Mesangial cell (primary cell): ENCODE results near the gene RXRG. TPM values are rescaled to one million over a fixed set of nuclear protein-coding genes. Genes with fewer than 3 reads are reported as not detected.

Experiments
- total RNA-seq: library from RNA; depleted of rRNA; stranded (reverse); fragments of >200 nt; gene quantifications from 2 replicates; pipeline ENCODE4 v1.2.3, GENCODE V29; 2015

Gene RXRG
- total RNA-seq, result not detected in 2 replicates

GRCh38 chr1:165444897-165445370, at the start of gene RXRG:
TSS of gene RXRG (minus strand) at chr1:165445126. CDS start at chr1:165444893, 233 bp downstream.

GRCh38 chr1:165355977-165356811, 88.7 kb downstream of the RXRG start, which contains the start of gene LMX1A:
TSS of gene LMX1A (minus strand) at chr1:165356715. CDS start at chr1:165355559, 1,156 bp downstream.

Other genes with a start within 250 kb of the RXRG start
- gene LMX1A, start 88.4 kb downstream of the RXRG start, total RNA-seq, result not detected in 2 replicates
- not detected in 2 replicates for gene LRRC52, start 98.9 kb upstream of the RXRG start, total RNA-seq
- 132 and 217 TPM in 2 replicates for gene MGST3, start 186.1 kb upstream of the RXRG start, total RNA-seq